ENCODE measurements around the gene ZG16. TPM values are rescaled to one million over a fixed set of nuclear protein-coding genes. Genes with fewer than 3 reads are reported as not detected.

The ZG16 gene
- total and polyA plus RNA-seq, 9 of the 15 experiments (the other 6 are each of a cell fraction or from before 2014, with no cell fraction given): 0.04 TPM; not detected in 8

GRCh38 chr16:29736112-29736511 is 41.9 kb upstream of the ZG16 start (continued):
- TF ChIP-seq MYC (IDR thresholded peaks at IDR 0.05; ENCODE audit: low read depth, low read length): 0 out of 2 replicates have a peak, but pooled peaks have one; percentile 3
- TF ChIP-seq MYC (CRISPR knock-in tag; IDR thresholded peaks at IDR 0.05; ENCODE audit: borderline replicate concordance, low read depth): no peak
- no peak for TF ChIP-seq ZBTB1 (CRISPR knock-in tag; IDR thresholded peaks at IDR 0.05; ENCODE audit: borderline replicate concordance, low read depth)
- peak; percentile 64 for TF ChIP-seq ZNF121 (CRISPR knock-in tag; conservative IDR thresholded peaks at IDR 0.05)

- H3K27ac ChIP-seq (ENCODE audit: extremely low read depth, low read depth, low read length): no peak overlapping the region
- no peak overlapping the region for H2AFZ ChIP-seq (ENCODE audit: low read depth, low read length)
- FAIRE-seq (no peak), ATAC-seq (no peak), DNase-seq (ENCODE audit: extremely low read depth in 1 of 4, low spot score in 3 of 4) (no peak)
- peaks cover 2 to 8% of the 10 kb centered on the region in 2 experiments; a peak in 3 of 5 replicates for H3K4me1 ChIP-seq (replicated peaks in 1 of 2; ENCODE audit: control insufficient read depth in 2 of 2, insufficient read depth in 2 of 2, low read length in 2 of 2)
- CTCF ChIA-PET (ENCODE audit: low intra/inter-chr PET ratio): interaction anchor here (0.6 kb wide), 1 partner anchor 841 kb away, joined by 3 read pairs; no protein-coding TSS in a partner anchor
- H3K4me2 ChIP-seq (ENCODE audit: insufficient read depth, low read length): no peak overlapping the region
- no peak overlapping the region for H3K9ac ChIP-seq (ENCODE audit: insufficient read depth in 1 of 2, low read depth in 2 of 2, low read length in 2 of 2)
- 3% methylated on average over 6 of the region's 6 CpGs for WGBS (ENCODE audit: insufficient coverage, low coverage, missing lambda C conversion rate)
- H3K27me3 ChIP-seq (ENCODE audit: control insufficient read depth in 2 of 2, insufficient read depth in 2 of 2, low read length in 2 of 2): peaks cover 0 to 3% of the 10 kb centered on the region in 2 experiments; a peak in 1 of 5 replicates
- H3K4me3 ChIP-seq: no peak overlapping the region
- intact Hi-C loops (cut with micrococcal nuclease) (no loop called here), in situ Hi-C loops (cut with MboI) (no loop called here)
- no peaks in the 10 kb centered on the region for H3K79me2 ChIP-seq (ENCODE audit: control insufficient read depth, insufficient read depth, low read length)
- H3K9me3 ChIP-seq (replicated peaks; ENCODE audit: control insufficient read depth, insufficient read depth, low read depth, low read length): no peaks in the 10 kb centered on the region
- no peaks in the 10 kb centered on the region for H3K9me1 ChIP-seq (ENCODE audit: control insufficient read depth, insufficient read depth, low read length)
- no peaks in the 10 kb centered on the region for H3K36me3 ChIP-seq (ENCODE audit: control insufficient read depth, insufficient read depth, low read length)
- POLR2A ChIA-PET: no interaction called here
- BruUV-seq (replicated peaks): no TSS peak
- H4K20me1 ChIP-seq (replicated peaks; ENCODE audit: control insufficient read depth, insufficient read depth, low read length): no peaks in the 10 kb centered on the region
- TF ChIP-seq PPARD (CRISPR knock-in tag; IDR thresholded peaks at IDR 0.05) (no peak), FOSL1 (tag; conservative IDR thresholded peaks at IDR 0.05) (peak; percentile 34; the same call in 1 of the 2 replicates), MTF1 (CRISPR knock-in tag; IDR thresholded peaks at IDR 0.05; ENCODE audit: borderline replicate concordance) (no peak), CBFA2T2 (conservative IDR thresholded peaks at IDR 0.05) (no peak), CHCHD3 (CRISPR knock-in tag; IDR thresholded peaks at IDR 0.05) (no peak), NFE2L1 (tag; IDR thresholded peaks at IDR 0.05; ENCODE audit: borderline replicate concordance, low read depth) (no peak), ZNF766 (CRISPR knock-in tag; conservative IDR thresholded peaks at IDR 0.05) (0 out of 2 replicates have a peak, but pooled peaks have one; percentile 44), ZNF592 (IDR thresholded peaks at IDR 0.05) (no peak), SFPQ (IDR thresholded peaks at IDR 0.05; ENCODE audit: low read depth, low read length) (no peak), MITF (IDR thresholded peaks at IDR 0.05) (0 out of 2 replicates have a peak, but pooled peaks have one; percentile 37)
Observed at GRCh38 chr16:29736764-29737163, 41.3 kb upstream of the ZG16 start.
